ENCODE results near the gene IL16.

IL16 gene

DNA sequence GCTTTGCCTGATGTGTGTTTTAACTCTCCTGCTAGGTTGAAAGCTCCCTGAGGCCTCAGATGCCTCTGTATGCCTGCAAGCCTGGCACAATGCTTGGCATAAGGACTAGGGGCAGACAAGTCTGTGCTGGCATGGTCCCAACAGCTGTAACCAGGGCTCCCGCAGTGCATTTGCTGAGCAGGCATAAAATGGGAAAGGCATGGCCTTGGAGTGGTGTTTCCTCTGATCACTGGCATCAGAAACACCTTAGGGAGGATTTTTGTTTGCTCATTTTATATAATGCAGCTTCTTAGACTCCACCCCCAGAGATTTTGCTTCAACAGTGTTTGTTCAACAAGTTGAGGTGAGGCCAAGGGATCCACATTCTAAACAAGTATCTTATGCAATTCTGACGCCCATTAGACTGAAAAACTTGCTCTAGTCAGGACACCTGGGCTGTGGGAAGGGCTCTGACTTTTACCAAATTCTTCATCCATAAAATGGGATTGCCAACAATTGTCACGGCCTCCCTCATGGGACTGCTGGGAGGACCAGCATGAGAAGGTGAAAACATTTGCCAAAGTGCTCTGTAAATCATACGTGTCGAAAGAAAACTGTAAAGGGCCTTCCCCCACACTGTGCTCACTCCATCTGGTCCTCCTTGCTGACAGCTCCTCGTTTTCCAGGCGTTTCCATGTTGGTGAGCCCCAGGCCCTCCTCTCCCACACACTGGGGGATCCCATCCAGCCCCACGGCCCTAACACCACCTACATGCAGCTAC is 84.2 kb downstream of the IL16 start:
- no peak overlapping the region for H3K27ac ChIP-seq (ENCODE audit: low read depth, low read length)
- H3K36me3 ChIP-seq (ENCODE audit: low read length), result no peaks in the 10 kb centered on the region
- TF ChIP-seq CTCF (IDR thresholded peaks at IDR 0.05; ENCODE audit: insufficient read depth, low read length, poor library complexity, severe bottlenecking), result no peak
- TF ChIP-seq EZH2phosphoT487 (conservative IDR thresholded peaks at IDR 0.05; ENCODE audit: low read length), result no peak
- no peak overlapping the region for H3K4me3 ChIP-seq (ENCODE audit: insufficient read depth, low read length, poor library complexity, severe bottlenecking)
- H3K9ac ChIP-seq (ENCODE audit: low read length), result no peak overlapping the region
- no peaks in the 10 kb centered on the region for H3K27me3 ChIP-seq (ENCODE audit: low read length)
- H3K4me2 ChIP-seq (ENCODE audit: low read depth, low read length, poor library complexity, severe bottlenecking), result no peak overlapping the region
- no peaks in the 10 kb centered on the region for H3K79me2 ChIP-seq (ENCODE audit: insufficient read depth, low read length)
- no peak overlapping the region for H2AFZ ChIP-seq (ENCODE audit: low read depth, low read length, severe bottlenecking)
- H4K20me1 ChIP-seq (ENCODE audit: low read depth, low read length), result no peaks in the 10 kb centered on the region
- H3F3A ChIP-seq (ENCODE audit: insufficient read depth), result no peaks in the 10 kb centered on the region
- H3K9me3 ChIP-seq (ENCODE audit: insufficient read depth, low read length), result peaks cover 4% of the 10 kb centered on the region; the same call in 1 of the 2 replicates
- H3K9me2 ChIP-seq (replicated peaks; ENCODE audit: insufficient read depth, low read length), result no peaks in the 10 kb centered on the region

- no peaks in the 10 kb centered on the region for H3F3A ChIP-seq (ENCODE audit: insufficient read depth)
- no peak overlapping the region for H3K4me3 ChIP-seq (ENCODE audit: insufficient read depth, low read length, poor library complexity, severe bottlenecking)
- H3K9ac ChIP-seq (ENCODE audit: low read length), result no peak overlapping the region
- peaks cover 4% of the 10 kb centered on the region; the same call in 1 of the 2 replicates for H3K9me3 ChIP-seq (ENCODE audit: insufficient read depth, low read length)
- H3K4me2 ChIP-seq (ENCODE audit: low read depth, low read length, poor library complexity, severe bottlenecking), result no peak overlapping the region
- H3K27ac ChIP-seq (ENCODE audit: low read depth, low read length), result no peak overlapping the region
- H3K36me3 ChIP-seq (ENCODE audit: low read length), result no peaks in the 10 kb centered on the region
- H2AFZ ChIP-seq (ENCODE audit: low read depth, low read length, severe bottlenecking), result no peak overlapping the region
- TF ChIP-seq CTCF (IDR thresholded peaks at IDR 0.05; ENCODE audit: insufficient read depth, low read length, poor library complexity, severe bottlenecking) (no peak), EZH2phosphoT487 (conservative IDR thresholded peaks at IDR 0.05; ENCODE audit: low read length) (no peak)
- H3K79me2 ChIP-seq (ENCODE audit: insufficient read depth, low read length), result no peaks in the 10 kb centered on the region
- no peaks in the 10 kb centered on the region for H3K9me2 ChIP-seq (replicated peaks; ENCODE audit: insufficient read depth, low read length)
- no peaks in the 10 kb centered on the region for H3K27me3 ChIP-seq (ENCODE audit: low read length)
- no peaks in the 10 kb centered on the region for H4K20me1 ChIP-seq (ENCODE audit: low read depth, low read length)
Observed at GRCh38 chr15:81281456-81281735, 84.7 kb downstream of the IL16 start.

DNA sequence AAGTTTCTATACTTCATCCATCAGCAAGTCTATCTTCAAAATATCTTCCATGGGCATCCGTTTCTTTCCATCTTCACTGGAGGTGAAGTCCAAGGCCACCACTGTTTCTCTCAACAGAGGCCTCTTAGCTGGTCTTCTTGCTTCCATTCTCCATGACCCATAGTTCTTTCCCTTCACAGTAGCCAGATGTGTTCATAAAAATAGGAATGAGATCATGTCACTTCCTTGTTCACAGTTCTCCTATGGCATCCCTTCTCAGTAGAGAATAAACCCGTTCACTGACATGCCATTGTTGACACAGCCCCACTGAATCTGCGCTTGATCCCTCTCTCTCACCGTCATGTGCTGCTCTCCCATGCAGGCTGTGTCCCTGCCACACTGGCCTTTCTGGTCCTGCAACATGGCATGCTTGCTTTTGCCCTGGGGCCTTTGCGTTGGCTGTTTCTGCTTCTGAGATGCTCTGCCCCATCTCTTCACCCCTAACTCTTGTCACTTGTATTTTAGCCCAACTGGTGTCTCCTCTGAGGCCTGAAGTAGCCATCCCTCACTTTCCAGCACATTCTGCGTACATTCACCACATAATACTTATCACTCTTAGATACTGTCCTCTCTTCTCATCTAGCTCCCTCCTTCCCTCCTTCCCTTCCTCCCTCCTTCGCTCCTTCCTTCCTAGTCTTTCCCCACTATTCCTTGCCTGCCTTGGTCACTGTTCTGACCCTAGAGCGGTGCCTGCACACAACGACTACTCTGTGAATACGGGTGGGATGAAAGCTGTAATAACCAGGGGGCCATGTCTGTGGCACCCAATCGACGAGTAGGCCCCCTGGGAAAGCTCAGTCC is 85.3 kb downstream of the IL16 start:
- Histone ChIP-seq H4K20me1 (ENCODE audit: low read depth, low read length) (no peaks in the 10 kb centered on the region), H3K27ac (ENCODE audit: low read depth, low read length) (no peak overlapping the region), H3F3A (ENCODE audit: insufficient read depth) (no peaks in the 10 kb centered on the region), H3K9me2 (replicated peaks; ENCODE audit: insufficient read depth, low read length) (no peaks in the 10 kb centered on the region), H3K79me2 (ENCODE audit: insufficient read depth, low read length) (no peaks in the 10 kb centered on the region), H3K4me2 (ENCODE audit: low read depth, low read length, poor library complexity, severe bottlenecking) (no peak overlapping the region), H2AFZ (ENCODE audit: low read depth, low read length, severe bottlenecking) (no peak overlapping the region), H3K36me3 (ENCODE audit: low read length) (no peaks in the 10 kb centered on the region), H3K4me3 (ENCODE audit: insufficient read depth, low read length, poor library complexity, severe bottlenecking) (no peak overlapping the region), H3K9ac (ENCODE audit: low read length) (no peak overlapping the region), H3K9me3 (ENCODE audit: insufficient read depth, low read length) (peaks cover 4% of the 10 kb centered on the region; the same call in 1 of the 2 replicates), H3K27me3 (ENCODE audit: low read length) (no peaks in the 10 kb centered on the region)
- TF ChIP-seq CTCF (IDR thresholded peaks at IDR 0.05; ENCODE audit: insufficient read depth, low read length, poor library complexity, severe bottlenecking) (no peak), EZH2phosphoT487 (conservative IDR thresholded peaks at IDR 0.05; ENCODE audit: low read length) (no peak)

Data from SU-DHL-6 (cell line).